ENCODE data around the gene KIF26B.
"Not testable (repeated sequence)": the region's sequence is repeated elsewhere in the genome, so short reads cannot be mapped to it uniquely, and the experiment has no call there.

The KIF26B gene

GRCh38 chr1:245283001-245283400 lies 128.2 kb downstream of the KIF26B start:
- DNase-seq = no peak

GRCh38 chr1:245285168-245285567 lies 130.4 kb downstream of the KIF26B start:
- DNase-seq = no peak

- no peak for DNase-seq
Observed at GRCh38 chr1:245288796-245289195, 134.0 kb downstream of the KIF26B start.

GRCh38 chr1:245290836-245291235 lies 136.1 kb downstream of the KIF26B start:
- no peak for DNase-seq

GRCh38 chr1:245291351-245291750 lies 136.6 kb downstream of the KIF26B start:
- DNase-seq = no peak

GRCh38 chr1:245292141-245292540 lies 137.4 kb downstream of the KIF26B start:
- no peak for DNase-seq

GRCh38 chr1:245292553-245292952 lies 137.8 kb downstream of the KIF26B start:
- DNase-seq = no peak

GRCh38 chr1:245294020-245294419 lies 139.2 kb downstream of the KIF26B start:
- no peak for DNase-seq

- DNase-seq = peak; percentile 84
Observed at GRCh38 chr1:245298781-245299180, 144.0 kb downstream of the KIF26B start.

GRCh38 chr1:245301162-245301580 lies 146.4 kb downstream of the KIF26B start:
- peak; percentile 44 for DNase-seq

- DNase-seq = no peak
Observed at GRCh38 chr1:245301921-245302320, 147.1 kb downstream of the KIF26B start.

- no peak for DNase-seq
Observed at GRCh38 chr1:245304698-245305097, 149.9 kb downstream of the KIF26B start.

- DNase-seq = no peak
Observed at GRCh38 chr1:245306020-245306419, 151.2 kb downstream of the KIF26B start.

- DNase-seq = no peak
Observed at GRCh38 chr1:245306628-245307410, 152.0 kb downstream of the KIF26B start.

GRCh38 chr1:245310571-245311531 lies 156.1 kb downstream of the KIF26B start:
- peak; percentile 34 for DNase-seq

- no peak for DNase-seq
Observed at GRCh38 chr1:245311887-245312536, 157.2 kb downstream of the KIF26B start.

- peak; percentile 66 for DNase-seq
Observed at GRCh38 chr1:245313576-245313975, 158.8 kb downstream of the KIF26B start.

- no peak for DNase-seq
Observed at GRCh38 chr1:245316784-245317183, 162.0 kb downstream of the KIF26B start.

- DNase-seq = no peak
Observed at GRCh38 chr1:245317217-245317616, 162.4 kb downstream of the KIF26B start.

GRCh38 chr1:245319094-245319493 lies 164.3 kb downstream of the KIF26B start:
- DNase-seq = no peak

GRCh38 chr1:245322673-245323072 lies 167.9 kb downstream of the KIF26B start:
- DNase-seq = peak; percentile 39

- not testable (repeated sequence) for DNase-seq
Observed at GRCh38 chr1:245323765-245324164, 169.0 kb downstream of the KIF26B start.
